PC-9 (cell line): ENCODE measurements around the gene L1CAM.

ENCODE experiments used
- EZH2 ChIP-seq: fragments of 200-600 bp; sonication (generic); IDR thresholded peaks from 2 replicates; pipeline ENCODE4 v1.8.0; 2017; ENCODE audit warnings: antibody characterized with exemption, low read depth
- TF ChIP-seq, protein P1 (sequence below): fragments of 200-600 bp; sonication (generic); conservative IDR thresholded peaks from 2 replicates; pipeline ENCODE4 v1.6.1; 2017; ENCODE audit warnings: mixed run types, antibody characterized with exemption, mild to moderate bottlenecking, moderate library complexity

DNA sequence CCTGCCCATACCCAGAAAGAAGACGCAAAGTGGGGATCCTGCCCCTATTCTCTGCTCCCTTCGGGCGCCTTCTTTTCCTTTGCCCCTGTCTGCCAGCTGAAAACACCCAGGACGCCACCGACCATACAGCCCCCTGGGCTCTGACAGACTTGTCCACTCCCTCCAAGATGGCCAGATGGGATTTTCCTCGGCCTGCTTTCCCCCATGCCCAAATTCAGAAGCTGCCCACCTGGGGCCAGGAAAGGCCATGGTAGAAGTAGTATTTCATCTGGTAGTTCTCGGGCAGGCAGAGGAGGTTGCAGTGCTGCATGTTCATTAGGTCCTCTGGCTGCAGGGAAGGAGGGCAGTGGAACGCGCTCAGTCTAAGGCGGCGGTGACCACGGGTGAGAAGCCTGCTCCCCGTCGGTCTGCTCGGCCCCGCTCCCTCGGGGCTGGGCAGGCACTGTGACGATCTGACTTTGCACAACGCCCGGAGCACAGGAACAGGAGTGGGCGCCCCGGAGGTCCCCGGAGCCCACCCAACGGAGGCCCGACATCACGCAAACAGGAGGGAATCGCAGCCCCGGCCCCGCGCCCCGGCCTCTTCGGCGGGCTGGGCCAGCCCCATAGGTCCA, 48.3 kb upstream of the L1CAM start:
- TF ChIP-seq, protein P1, sequence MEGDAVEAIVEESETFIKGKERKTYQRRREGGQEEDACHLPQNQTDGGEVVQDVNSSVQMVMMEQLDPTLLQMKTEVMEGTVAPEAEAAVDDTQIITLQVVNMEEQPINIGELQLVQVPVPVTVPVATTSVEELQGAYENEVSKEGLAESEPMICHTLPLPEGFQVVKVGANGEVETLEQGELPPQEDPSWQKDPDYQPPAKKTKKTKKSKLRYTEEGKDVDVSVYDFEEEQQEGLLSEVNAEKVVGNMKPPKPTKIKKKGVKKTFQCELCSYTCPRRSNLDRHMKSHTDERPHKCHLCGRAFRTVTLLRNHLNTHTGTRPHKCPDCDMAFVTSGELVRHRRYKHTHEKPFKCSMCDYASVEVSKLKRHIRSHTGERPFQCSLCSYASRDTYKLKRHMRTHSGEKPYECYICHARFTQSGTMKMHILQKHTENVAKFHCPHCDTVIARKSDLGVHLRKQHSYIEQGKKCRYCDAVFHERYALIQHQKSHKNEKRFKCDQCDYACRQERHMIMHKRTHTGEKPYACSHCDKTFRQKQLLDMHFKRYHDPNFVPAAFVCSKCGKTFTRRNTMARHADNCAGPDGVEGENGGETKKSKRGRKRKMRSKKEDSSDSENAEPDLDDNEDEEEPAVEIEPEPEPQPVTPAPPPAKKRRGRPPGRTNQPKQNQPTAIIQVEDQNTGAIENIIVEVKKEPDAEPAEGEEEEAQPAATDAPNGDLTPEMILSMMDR: no peak
- TF ChIP-seq EZH2: no peak
